ENCODE measurements around the gene CFAP99. TPM values are rescaled to one million over a fixed set of nuclear protein-coding genes. Genes with fewer than 3 reads are reported as not detected.

The CFAP99 gene
- total and polyA plus RNA-seq, 9 donors = 0.10 to 12.9 (median 1.4) TPM; not detected in 4

- intact Hi-C loops (cut with DNase I) = no loop called here
- Histone ChIP-seq H3K36me3 (no peaks in the 10 kb centered on the region), H3K27ac (no peak overlapping the region), H3K4me1 (ENCODE audit: insufficient read depth) (no peaks in the 10 kb centered on the region), H3K27me3 (no peaks in the 10 kb centered on the region), H3K4me3 (no peak overlapping the region), H3K9me3 (no peaks in the 10 kb centered on the region)
- 95 to 97% (median 96%) methylated on average over 5 of the region's 5 CpGs for WGBS, 3 donors
- DNase-seq = no peak
- TF ChIP-seq EP300 (IDR thresholded peaks at IDR 0.05) = no peak
- TF ChIP-seq POLR2A (IDR thresholded peaks at IDR 0.05) = no peak
- TF ChIP-seq, protein P1, sequence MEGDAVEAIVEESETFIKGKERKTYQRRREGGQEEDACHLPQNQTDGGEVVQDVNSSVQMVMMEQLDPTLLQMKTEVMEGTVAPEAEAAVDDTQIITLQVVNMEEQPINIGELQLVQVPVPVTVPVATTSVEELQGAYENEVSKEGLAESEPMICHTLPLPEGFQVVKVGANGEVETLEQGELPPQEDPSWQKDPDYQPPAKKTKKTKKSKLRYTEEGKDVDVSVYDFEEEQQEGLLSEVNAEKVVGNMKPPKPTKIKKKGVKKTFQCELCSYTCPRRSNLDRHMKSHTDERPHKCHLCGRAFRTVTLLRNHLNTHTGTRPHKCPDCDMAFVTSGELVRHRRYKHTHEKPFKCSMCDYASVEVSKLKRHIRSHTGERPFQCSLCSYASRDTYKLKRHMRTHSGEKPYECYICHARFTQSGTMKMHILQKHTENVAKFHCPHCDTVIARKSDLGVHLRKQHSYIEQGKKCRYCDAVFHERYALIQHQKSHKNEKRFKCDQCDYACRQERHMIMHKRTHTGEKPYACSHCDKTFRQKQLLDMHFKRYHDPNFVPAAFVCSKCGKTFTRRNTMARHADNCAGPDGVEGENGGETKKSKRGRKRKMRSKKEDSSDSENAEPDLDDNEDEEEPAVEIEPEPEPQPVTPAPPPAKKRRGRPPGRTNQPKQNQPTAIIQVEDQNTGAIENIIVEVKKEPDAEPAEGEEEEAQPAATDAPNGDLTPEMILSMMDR (IDR thresholded peaks at IDR 0.05) = no peak
These were observed 85.1 kb downstream of the CFAP99 start for GRCh38 chr4:2503809-2504208.

DNA sequence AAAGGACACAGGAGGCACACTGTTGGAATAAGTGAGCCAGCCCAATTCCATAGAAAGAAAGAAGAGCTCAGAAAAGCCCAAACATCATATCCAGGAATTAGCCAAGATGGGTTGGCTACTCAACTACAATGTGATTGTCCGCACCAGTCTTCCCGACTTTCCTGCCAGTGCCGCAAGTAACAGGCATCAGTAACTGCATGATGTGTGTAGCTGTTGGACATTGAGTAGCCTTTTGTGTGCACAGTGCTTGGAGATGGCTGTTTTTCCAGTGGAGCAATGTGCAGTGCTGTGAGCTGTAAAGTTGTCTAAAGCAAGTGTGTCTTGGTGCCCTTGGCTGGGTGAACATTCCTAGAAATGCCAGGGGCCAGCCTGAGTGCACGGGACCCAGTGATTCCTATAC is 88.5 kb downstream of the CFAP99 start:
- Histone ChIP-seq H3K27ac (no peak overlapping the region), H3K36me3 (no peaks in the 10 kb centered on the region), H3K9me3 (no peaks in the 10 kb centered on the region), H3K27me3 (no peaks in the 10 kb centered on the region), H3K4me1 (ENCODE audit: insufficient read depth) (no peaks in the 10 kb centered on the region), H3K4me3 (no peak overlapping the region)
- no peak for DNase-seq
- TF ChIP-seq POLR2A (IDR thresholded peaks at IDR 0.05) = no peak
- TF ChIP-seq, protein P1 (IDR thresholded peaks at IDR 0.05) = no peak
- no peak for TF ChIP-seq EP300 (IDR thresholded peaks at IDR 0.05)
- WGBS, 3 donors = 92 to 98% (median 97%) methylated on average over 4 of the region's 4 CpGs
- intact Hi-C loops (cut with DNase I) = no loop called here

DNA sequence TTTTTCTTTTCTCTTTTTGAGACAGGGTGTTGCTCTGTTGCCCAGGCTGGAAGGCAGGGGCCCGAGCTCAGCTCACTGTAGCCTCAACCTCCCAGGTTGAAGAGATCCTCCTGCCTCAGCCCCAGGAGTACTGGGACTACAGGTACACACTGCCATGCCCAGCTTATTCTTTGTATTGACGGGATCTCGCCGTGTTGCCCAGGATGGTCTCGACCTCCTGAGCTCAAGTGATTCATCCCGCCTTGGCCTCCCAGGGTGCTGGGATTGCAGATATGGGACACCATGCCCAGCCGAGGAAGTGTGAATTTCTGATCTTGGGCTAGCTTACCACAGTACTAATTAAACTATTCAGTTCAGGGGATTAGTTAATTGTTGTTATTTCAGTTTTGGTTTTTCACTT is 89.1 kb downstream of the CFAP99 start:
- WGBS, 3 donors = 78 to 93% (median 85%) methylated on average over 7 of the region's 7 CpGs
- TF ChIP-seq, protein P1 (IDR thresholded peaks at IDR 0.05) = no peak
- TF ChIP-seq EP300 (IDR thresholded peaks at IDR 0.05) (no peak), POLR2A (IDR thresholded peaks at IDR 0.05) (no peak)
- Histone ChIP-seq H3K4me3 (no peak overlapping the region), H3K27ac (no peak overlapping the region), H3K36me3 (no peaks in the 10 kb centered on the region), H3K9me3 (no peaks in the 10 kb centered on the region), H3K4me1 (ENCODE audit: insufficient read depth) (no peaks in the 10 kb centered on the region), H3K27me3 (no peaks in the 10 kb centered on the region)
- DNase-seq = no peak
- intact Hi-C loops (cut with DNase I) = no loop called here

- Histone ChIP-seq H3K27me3 (no peaks in the 10 kb centered on the region), H3K4me1 (ENCODE audit: insufficient read depth) (no peaks in the 10 kb centered on the region), H3K9me3 (no peaks in the 10 kb centered on the region), H3K27ac (no peak overlapping the region), H3K36me3 (no peaks in the 10 kb centered on the region), H3K4me3 (no peak overlapping the region)
- TF ChIP-seq POLR2A (IDR thresholded peaks at IDR 0.05) (no peak), EP300 (IDR thresholded peaks at IDR 0.05) (no peak)
- TF ChIP-seq, protein P1 (IDR thresholded peaks at IDR 0.05) = no peak
- WGBS, 3 donors = 83 to 89% (median 85%) methylated on average over 13 of the region's 13 CpGs
- intact Hi-C loops (cut with DNase I) = no loop called here
- DNase-seq = no peak
These were observed 91.8 kb downstream of the CFAP99 start for GRCh38 chr4:2510351-2511259.
